ENCODE data around the gene SPTBN5.

Gene SPTBN5

GRCh38 chr15:41914411-41914810 is 20.6 kb upstream of the SPTBN5 start:
- no peak overlapping the region for H3K4me3 ChIP-seq (ENCODE audit: low read length)
- no peak for DNase-seq
- H4K20me1 ChIP-seq (ENCODE audit: insufficient read depth, low read length) = no peaks in the 10 kb centered on the region
- peaks cover 11% of the 10 kb centered on the region; the same call in 1 of the 2 replicates for H3K4me1 ChIP-seq (ENCODE audit: low read length)
- no peaks in the 10 kb centered on the region for H3K79me2 ChIP-seq (ENCODE audit: low read length)
- no peaks in the 10 kb centered on the region for H3K36me3 ChIP-seq (replicated peaks; ENCODE audit: insufficient read depth, low read length)
- no peaks in the 10 kb centered on the region for H3K27me3 ChIP-seq (replicated peaks; ENCODE audit: insufficient read depth, low read length)
- TF ChIP-seq EZH2phosphoT487 (IDR thresholded peaks at IDR 0.05; ENCODE audit: low read length) (no peak), CTCF (IDR thresholded peaks at IDR 0.05; ENCODE audit: low read length) (no peak), EZH2 (optimal IDR thresholded peaks at IDR 0.05; ENCODE audit: low read depth, low read length) (no peak)
- H3K9me2 ChIP-seq (replicated peaks; ENCODE audit: insufficient read depth, low read length) = no peaks in the 10 kb centered on the region
- H3K27ac ChIP-seq (ENCODE audit: low read length) = no peak overlapping the region
- H3K4me2 ChIP-seq (ENCODE audit: low read depth, low read length) = no peak overlapping the region
- no peak overlapping the region for H3K9ac ChIP-seq (ENCODE audit: low read length)
- peaks cover 7% of the 10 kb centered on the region; the same call in 1 of the 2 replicates for H3F3A ChIP-seq (ENCODE audit: insufficient read depth, low read length)
- H3K9me3 ChIP-seq (replicated peaks; ENCODE audit: insufficient read depth, low read length) = no peaks in the 10 kb centered on the region
- H2AFZ ChIP-seq (ENCODE audit: low read length) = no peak overlapping the region

GRCh38 chr15:41913256-41913655 is 19.4 kb upstream of the SPTBN5 start:
- peaks cover 11% of the 10 kb centered on the region; the same call in 1 of the 2 replicates for H3K4me1 ChIP-seq (ENCODE audit: low read length)
- H3F3A ChIP-seq (ENCODE audit: insufficient read depth, low read length) = peaks cover 7% of the 10 kb centered on the region; the same call in 1 of the 2 replicates
- H3K9ac ChIP-seq (ENCODE audit: low read length) = no peak overlapping the region
- H3K27me3 ChIP-seq (replicated peaks; ENCODE audit: insufficient read depth, low read length) = no peaks in the 10 kb centered on the region
- TF ChIP-seq EZH2phosphoT487 (IDR thresholded peaks at IDR 0.05; ENCODE audit: low read length) = no peak
- no peak for TF ChIP-seq CTCF (IDR thresholded peaks at IDR 0.05; ENCODE audit: low read length)
- no peak for TF ChIP-seq EZH2 (optimal IDR thresholded peaks at IDR 0.05; ENCODE audit: low read depth, low read length)
- no peaks in the 10 kb centered on the region for H3K79me2 ChIP-seq (ENCODE audit: low read length)
- H2AFZ ChIP-seq (ENCODE audit: low read length) = no peak overlapping the region
- no peak for DNase-seq
- H4K20me1 ChIP-seq (ENCODE audit: insufficient read depth, low read length) = no peaks in the 10 kb centered on the region
- H3K9me3 ChIP-seq (replicated peaks; ENCODE audit: insufficient read depth, low read length) = no peaks in the 10 kb centered on the region
- H3K27ac ChIP-seq (ENCODE audit: low read length) = no peak overlapping the region
- H3K36me3 ChIP-seq (replicated peaks; ENCODE audit: insufficient read depth, low read length) = no peaks in the 10 kb centered on the region
- no peak overlapping the region for H3K4me3 ChIP-seq (ENCODE audit: low read length)
- no peaks in the 10 kb centered on the region for H3K9me2 ChIP-seq (replicated peaks; ENCODE audit: insufficient read depth, low read length)
- no peak overlapping the region for H3K4me2 ChIP-seq (ENCODE audit: low read depth, low read length)

- H3K4me2 ChIP-seq (ENCODE audit: low read depth, low read length) = no peak overlapping the region
- no peak overlapping the region for H3K27ac ChIP-seq (ENCODE audit: low read length)
- H3K4me3 ChIP-seq (ENCODE audit: low read length) = no peak overlapping the region
- no peaks in the 10 kb centered on the region for H3K36me3 ChIP-seq (replicated peaks; ENCODE audit: insufficient read depth, low read length)
- H3K9ac ChIP-seq (ENCODE audit: low read length) = no peak overlapping the region
- H3K9me3 ChIP-seq (replicated peaks; ENCODE audit: insufficient read depth, low read length) = no peaks in the 10 kb centered on the region
- DNase-seq = no peak
- no peak for TF ChIP-seq CTCF (IDR thresholded peaks at IDR 0.05; ENCODE audit: low read length)
- no peak for TF ChIP-seq EZH2phosphoT487 (IDR thresholded peaks at IDR 0.05; ENCODE audit: low read length)
- no peak for TF ChIP-seq EZH2 (optimal IDR thresholded peaks at IDR 0.05; ENCODE audit: low read depth, low read length)
- H3K4me1 ChIP-seq (ENCODE audit: low read length) = peaks cover 11% of the 10 kb centered on the region; the same call in 1 of the 2 replicates
- H4K20me1 ChIP-seq (ENCODE audit: insufficient read depth, low read length) = no peaks in the 10 kb centered on the region
- H3K79me2 ChIP-seq (ENCODE audit: low read length) = no peaks in the 10 kb centered on the region
- no peaks in the 10 kb centered on the region for H3K9me2 ChIP-seq (replicated peaks; ENCODE audit: insufficient read depth, low read length)
- no peaks in the 10 kb centered on the region for H3K27me3 ChIP-seq (replicated peaks; ENCODE audit: insufficient read depth, low read length)
- no peak overlapping the region for H2AFZ ChIP-seq (ENCODE audit: low read length)
- peaks cover 6% of the 10 kb centered on the region; the same call in 1 of the 2 replicates for H3F3A ChIP-seq (ENCODE audit: insufficient read depth, low read length)
Observed at GRCh38 chr15:41911691-41912345, 18.0 kb upstream of the SPTBN5 start.

Data from MM.1S (cell line).